ENCODE data around the gene CLSTN1.

CLSTN1 gene

GRCh38 chr1:9840176-9840575, 16.4 kb upstream of the CLSTN1 start:
- no peak for DNase-seq (ENCODE audit: low read depth)
- TF ChIP-seq CTCF (IDR thresholded peaks at IDR 0.05; ENCODE audit: low read depth, low read length, missing control alignments), result no peak
- no peak overlapping the region for H3K4me3 ChIP-seq (ENCODE audit: low read depth, low read length)

GRCh38 chr1:9838946-9839345, 15.2 kb upstream of the CLSTN1 start:
- TF ChIP-seq CTCF (IDR thresholded peaks at IDR 0.05; ENCODE audit: low read depth, low read length, missing control alignments), result no peak
- DNase-seq (ENCODE audit: low read depth), result no peak
- no peak overlapping the region for H3K4me3 ChIP-seq (ENCODE audit: low read depth, low read length)

GRCh38 chr1:9836632-9836960, 12.8 kb upstream of the CLSTN1 start:
- TF ChIP-seq CTCF (IDR thresholded peaks at IDR 0.05; ENCODE audit: low read depth, low read length, missing control alignments), result no peak
- no peak overlapping the region for H3K4me3 ChIP-seq (ENCODE audit: low read depth, low read length)
- DNase-seq (ENCODE audit: low read depth), result no peak

- no peak for TF ChIP-seq CTCF (IDR thresholded peaks at IDR 0.05; ENCODE audit: low read depth, low read length, missing control alignments)
- H3K4me3 ChIP-seq (ENCODE audit: low read depth, low read length), result no peak overlapping the region
- no peak for DNase-seq (ENCODE audit: low read depth)
These were observed 12.2 kb upstream of the CLSTN1 start for GRCh38 chr1:9835758-9836631.

GRCh38 chr1:9835404-9835757, 11.6 kb upstream of the CLSTN1 start:
- DNase-seq (ENCODE audit: low read depth), result no peak
- TF ChIP-seq CTCF (IDR thresholded peaks at IDR 0.05; ENCODE audit: low read depth, low read length, missing control alignments), result no peak
- no peak overlapping the region for H3K4me3 ChIP-seq (ENCODE audit: low read depth, low read length)

- no peak for TF ChIP-seq CTCF (IDR thresholded peaks at IDR 0.05; ENCODE audit: low read depth, low read length, missing control alignments)
- H3K4me3 ChIP-seq (ENCODE audit: low read depth, low read length), result no peak overlapping the region
These were observed 9.9 kb upstream of the CLSTN1 start for GRCh38 chr1:9833632-9834031.

GRCh38 chr1:9827558-9828185, 3.9 kb upstream of the CLSTN1 start:
- DNase-seq (ENCODE audit: low read depth), result no peak
- no peak overlapping the region for H3K4me3 ChIP-seq (ENCODE audit: low read depth, low read length)
- peak; percentile 31 for TF ChIP-seq CTCF (IDR thresholded peaks at IDR 0.05; ENCODE audit: low read depth, low read length, missing control alignments)

More at GRCh38 chr1:9833632-9834031, 9.9 kb upstream of the CLSTN1 start:
- DNase-seq (ENCODE audit: low read depth), result no peak

Data from GM12864 (cell line).